GM19438 (cell line): ENCODE results near the gene IFT172.
A peak's percentile ranks its signal among the peaks of the same experiment; 100 is the strongest.
"Not testable (repeated sequence)": the region's sequence is repeated elsewhere in the genome, so short reads cannot be mapped to it uniquely, and the experiment has no call there.

Experiments
- ATAC-seq: cut with Tn5 transposase; IDR thresholded peaks from one replicate; pipeline ENCODE4 v1.9.1; 2021; ENCODE audit warnings: low read depth; ENCODE audit not compliant: unreplicated experiment

Gene IFT172, protein sequence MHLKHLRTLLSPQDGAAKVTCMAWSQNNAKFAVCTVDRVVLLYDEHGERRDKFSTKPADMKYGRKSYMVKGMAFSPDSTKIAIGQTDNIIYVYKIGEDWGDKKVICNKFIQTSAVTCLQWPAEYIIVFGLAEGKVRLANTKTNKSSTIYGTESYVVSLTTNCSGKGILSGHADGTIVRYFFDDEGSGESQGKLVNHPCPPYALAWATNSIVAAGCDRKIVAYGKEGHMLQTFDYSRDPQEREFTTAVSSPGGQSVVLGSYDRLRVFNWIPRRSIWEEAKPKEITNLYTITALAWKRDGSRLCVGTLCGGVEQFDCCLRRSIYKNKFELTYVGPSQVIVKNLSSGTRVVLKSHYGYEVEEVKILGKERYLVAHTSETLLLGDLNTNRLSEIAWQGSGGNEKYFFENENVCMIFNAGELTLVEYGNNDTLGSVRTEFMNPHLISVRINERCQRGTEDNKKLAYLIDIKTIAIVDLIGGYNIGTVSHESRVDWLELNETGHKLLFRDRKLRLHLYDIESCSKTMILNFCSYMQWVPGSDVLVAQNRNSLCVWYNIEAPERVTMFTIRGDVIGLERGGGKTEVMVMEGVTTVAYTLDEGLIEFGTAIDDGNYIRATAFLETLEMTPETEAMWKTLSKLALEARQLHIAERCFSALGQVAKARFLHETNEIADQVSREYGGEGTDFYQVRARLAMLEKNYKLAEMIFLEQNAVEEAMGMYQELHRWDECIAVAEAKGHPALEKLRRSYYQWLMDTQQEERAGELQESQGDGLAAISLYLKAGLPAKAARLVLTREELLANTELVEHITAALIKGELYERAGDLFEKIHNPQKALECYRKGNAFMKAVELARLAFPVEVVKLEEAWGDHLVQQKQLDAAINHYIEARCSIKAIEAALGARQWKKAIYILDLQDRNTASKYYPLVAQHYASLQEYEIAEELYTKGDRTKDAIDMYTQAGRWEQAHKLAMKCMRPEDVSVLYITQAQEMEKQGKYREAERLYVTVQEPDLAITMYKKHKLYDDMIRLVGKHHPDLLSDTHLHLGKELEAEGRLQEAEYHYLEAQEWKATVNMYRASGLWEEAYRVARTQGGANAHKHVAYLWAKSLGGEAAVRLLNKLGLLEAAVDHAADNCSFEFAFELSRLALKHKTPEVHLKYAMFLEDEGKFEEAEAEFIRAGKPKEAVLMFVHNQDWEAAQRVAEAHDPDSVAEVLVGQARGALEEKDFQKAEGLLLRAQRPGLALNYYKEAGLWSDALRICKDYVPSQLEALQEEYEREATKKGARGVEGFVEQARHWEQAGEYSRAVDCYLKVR (N-terminal part only)

DNA sequence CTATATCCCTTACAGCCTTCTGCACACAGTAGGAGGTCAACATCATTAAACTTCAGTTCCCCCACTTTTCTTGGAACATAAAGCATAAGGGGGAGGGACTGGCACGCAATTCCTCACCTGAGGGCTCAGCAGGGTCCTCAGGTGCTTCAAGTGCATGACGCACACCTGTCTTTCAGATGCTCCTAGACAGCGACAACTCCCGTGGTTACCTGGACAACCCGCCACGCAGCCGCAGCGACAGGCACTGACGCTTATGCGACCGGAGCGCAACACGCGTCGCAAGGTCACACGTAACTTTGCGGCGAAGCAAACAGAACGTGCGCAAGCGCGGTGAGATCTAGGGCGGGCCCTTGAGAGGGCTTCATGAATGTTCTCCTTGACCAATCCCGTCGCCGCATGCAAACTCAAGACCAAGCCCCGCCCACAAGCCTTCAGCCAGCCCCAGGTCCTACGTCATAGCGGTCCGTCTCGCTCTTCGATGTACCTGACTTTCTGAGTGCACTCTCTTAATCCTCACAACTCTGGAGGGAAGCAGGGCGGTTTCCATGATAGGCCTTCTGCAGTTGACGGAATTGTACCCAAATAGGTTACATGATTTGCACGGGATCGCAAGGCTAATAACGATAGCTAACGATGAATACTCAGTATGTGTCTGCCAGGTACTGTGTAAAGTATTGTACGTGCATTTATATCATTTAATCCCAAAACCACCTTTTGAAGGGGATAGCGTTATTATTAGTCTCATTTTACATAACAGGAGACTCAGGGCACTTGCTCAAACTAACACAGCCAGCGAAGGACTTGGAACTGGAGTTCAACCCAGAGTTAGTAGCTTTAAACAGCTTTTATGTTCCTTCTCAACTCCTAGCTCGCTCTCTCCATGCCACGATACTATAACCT, at the start of gene IFT172:
Gene IFT172 (minus strand): TSS at position 246 of the 900 bp plus-strand sequence. CDS start 90 bp downstream, at position 156.
- peak; percentile 98 for ATAC-seq

DNA sequence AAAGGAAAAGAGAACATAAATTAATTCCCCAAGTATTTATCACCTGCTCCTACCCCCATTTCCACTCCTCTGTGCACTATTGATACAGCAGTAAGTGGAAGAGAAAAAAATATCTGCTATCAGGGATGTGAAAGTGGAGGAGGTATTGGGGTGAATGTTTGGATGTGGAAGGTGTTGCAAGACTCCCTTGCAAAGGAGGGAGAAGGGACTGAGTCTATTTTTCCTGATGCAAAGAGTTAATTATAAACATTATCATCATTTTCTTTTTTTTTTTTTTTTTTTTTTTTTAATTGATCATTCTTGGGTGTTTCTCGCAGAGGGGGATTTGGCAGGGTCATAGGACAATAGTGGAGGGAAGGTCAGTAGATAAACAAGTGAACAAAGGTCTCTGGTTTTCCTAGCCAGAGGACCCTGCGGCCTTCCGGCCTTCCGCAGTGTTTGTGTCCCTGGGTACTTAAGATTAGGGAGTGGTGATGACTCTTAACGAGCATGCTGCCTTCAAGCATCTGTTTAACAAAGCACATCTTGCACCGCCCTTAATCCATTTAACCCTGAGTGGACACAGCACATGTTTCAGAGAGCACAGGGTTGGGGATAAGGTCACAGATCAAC, 49.4 kb upstream of the IFT172 start:
- ATAC-seq: not testable (repeated sequence)

DNA sequence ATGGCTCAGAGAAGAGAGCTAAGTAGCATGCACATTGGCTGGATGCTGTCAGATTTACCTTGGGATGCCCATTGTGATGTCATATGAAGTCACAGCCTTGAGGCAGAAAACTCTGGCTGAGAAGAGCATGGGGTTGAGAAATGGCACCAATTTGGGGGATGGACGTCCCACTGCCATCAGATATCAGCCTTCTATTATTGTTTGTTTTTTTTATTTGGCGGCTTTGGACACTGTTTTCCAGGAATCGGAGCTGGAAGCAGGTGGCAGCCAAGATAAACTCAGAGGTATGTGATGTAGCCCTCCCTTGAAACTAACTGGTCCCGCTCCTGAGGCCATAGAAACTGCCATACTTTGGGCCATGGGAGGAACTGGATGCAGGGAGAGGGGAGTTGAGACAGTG, 47.7 kb upstream of the IFT172 start:
- no peak for ATAC-seq

DNA sequence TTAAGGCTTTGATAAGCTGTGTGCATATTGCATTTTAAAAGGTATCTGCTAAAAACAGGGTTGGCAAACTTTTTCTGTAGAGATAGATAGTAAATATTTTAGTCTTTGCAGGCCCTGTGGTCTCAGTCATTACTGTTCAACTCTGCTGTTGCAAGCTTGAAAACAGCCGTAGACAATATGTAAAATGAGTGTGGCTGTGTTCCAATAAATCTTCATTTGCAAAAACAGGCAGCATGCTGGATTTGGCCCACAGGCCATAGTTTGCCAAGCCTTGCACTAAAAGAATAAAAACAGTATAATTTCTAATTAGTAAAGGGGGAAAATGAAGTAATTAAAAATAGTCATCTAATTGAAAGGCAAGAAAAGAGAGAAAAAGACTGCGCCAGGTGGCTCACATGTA, 42.4 kb upstream of the IFT172 start:
- no peak for ATAC-seq

DNA sequence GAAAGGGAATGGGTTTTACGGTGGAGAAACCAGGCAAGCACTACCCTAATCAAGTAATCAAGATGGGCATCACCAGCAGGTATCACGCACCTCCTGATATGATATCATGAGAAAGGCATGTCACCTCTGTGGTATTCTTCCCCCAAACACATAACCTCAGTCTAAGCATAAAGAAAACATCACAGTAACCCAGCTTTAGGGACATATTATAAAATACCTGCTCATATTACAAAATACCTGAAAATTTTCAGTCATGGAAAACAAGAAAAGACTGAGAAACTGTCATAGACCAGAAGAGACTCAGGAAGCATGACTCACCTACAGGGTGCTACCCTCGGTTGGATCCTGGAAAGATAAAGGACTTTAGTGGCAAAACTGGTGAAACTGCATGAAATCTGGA, 37.6 kb upstream of the IFT172 start:
- no peak for ATAC-seq

DNA sequence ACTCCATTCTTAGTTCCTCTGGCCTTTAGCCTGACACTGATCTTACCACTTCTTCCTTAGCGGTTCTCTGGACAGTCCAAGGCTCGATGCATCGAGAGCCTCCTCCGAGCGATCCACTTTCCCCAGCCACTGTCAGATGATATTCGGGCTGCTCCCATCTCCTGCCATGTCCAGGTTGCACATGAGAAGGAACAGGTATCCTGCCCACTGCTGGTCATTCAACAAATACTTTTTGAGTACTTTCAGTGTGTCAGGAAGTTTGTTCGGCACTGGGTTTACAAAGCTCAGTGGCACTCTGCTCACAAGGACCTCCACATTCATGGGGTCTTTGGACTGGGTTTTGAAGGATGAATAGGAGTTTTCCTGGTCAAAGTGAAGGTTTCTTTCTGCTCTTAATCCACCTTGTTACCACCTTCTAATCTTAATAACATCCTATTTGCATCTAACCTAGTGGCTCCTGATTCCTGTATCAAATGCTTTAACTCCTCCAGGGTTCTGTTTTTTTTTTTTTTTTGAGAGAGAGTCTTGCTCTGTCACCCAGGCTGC, 32.9 kb upstream of the IFT172 start:
- no peak for ATAC-seq

DNA sequence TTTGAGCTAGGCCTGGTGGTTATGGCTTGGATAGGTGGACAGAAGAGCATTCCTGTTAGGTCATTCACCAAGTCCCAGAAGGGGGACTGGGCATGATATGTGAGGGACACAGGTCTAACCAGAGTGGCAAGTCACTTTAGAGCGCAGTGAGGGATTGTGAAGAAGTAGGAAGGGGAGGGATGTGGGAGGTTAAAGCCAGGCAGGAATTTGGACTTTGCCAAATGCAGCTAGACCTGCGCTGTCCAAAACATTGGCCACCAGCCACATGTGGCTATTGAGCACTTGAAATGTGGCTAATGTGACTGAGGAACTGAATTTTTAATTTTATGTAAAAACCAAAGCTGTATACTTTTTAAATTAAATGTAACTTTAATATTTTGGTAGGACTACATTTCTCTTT, 30.8 kb upstream of the IFT172 start:
- ATAC-seq: no peak

DNA sequence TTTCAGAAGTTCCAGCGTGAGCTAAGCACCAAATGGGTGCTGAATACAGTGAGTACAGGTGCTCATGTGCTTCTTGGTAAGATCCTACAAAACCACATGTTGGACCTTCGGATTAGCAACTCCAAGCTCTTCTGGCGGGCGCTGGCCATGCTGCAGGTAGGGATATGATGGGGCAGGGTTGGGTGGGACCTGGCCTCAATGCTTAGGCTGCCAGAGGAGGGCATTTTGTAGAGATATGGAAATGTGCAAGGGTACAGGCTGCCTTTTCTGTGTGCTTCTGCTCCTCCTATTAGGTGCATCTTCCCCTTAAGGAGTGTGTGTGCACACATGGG, 29.2 kb upstream of the IFT172 start:
- ATAC-seq: no peak

DNA sequence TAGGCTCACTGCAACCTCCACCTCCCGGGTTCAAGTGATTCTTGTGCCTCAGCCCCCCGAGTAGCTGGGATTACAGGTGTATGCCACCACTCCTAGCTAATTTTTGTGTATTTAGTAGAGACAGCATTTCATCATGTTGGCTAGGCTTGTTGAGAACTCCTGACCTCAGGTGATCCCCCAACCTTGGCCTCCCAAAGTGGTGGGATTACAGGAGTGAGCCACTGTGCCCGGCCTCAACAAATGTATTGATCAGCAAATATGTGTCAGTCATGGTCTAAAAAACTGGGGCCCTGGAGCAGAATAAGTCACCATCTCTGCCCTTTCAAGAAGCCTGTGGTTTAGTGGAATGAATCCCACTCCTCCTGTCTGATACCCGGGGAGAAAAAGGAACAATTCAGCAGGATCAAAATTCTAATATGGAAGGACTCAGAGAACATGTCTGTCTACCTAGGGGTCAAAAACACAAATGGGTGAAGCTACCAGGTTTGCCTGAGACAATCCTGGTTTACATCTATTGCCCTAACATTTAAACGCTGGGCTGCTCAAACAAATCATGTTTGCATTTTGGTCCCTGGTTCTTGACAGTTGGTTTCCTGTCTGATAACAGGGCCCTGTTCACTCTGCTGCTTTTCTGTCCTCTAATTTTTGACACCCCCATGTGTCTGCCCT, 28.7 kb upstream of the IFT172 start:
- ATAC-seq: no peak

DNA sequence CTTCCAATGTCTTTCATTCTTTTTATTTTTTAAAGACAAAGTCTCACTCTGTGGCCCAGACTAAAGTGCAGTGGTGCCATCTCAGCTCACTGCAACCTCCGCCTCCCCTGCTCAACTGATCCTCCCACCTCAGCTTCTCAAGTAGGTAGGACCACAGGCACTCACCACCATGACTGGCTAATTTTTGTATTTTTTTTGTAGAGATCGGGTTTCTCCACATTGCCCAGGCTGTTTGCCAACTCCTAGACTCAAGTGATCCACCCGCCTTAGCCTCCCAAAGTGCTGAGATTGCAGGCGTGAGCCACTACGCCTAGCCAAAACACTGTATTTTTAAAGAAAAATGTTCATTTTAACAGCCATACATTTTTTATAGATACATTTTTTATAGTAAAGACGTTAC, 19.8 kb upstream of the IFT172 start:
- no peak for ATAC-seq

DNA sequence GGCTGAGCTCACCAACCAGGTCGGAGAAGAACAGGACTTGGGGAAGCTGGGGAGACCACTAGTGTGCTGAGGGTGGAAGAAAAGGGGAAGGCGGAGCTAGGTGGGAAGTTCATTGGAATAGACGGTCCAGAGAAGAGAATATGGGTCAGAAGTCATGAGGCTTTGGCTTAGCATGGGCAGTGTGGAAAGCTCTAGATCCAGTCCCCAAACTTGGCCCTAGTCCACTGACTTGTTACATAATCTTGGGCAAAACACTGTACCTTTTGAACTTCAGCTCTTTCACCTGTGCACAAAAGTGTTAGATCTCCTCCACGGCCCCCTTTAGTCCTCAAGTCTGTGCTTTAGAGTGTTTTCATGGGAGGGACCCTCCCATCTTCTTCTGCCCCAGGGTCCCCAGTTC, 17.8 kb upstream of the IFT172 start:
- ATAC-seq: no peak

DNA sequence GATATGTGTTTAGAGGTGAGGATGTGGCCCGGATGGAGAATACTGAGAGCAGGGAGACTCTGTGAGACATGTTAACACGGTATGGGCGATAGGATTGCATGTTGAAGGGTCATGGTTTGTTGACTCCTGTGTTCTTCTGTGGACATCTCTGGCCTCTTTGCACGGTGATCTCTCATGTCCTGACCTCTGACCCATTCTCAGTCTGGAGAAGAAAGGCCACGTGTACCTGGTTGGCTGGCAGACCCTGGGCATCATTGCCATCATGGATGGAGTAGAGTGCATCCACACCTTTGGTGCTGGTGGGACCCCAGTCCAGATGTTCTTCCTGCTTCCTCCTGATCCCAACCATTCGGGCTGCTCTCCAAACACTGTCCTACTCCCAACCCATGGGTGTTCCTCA, 17.0 kb upstream of the IFT172 start:
- ATAC-seq: no peak

DNA sequence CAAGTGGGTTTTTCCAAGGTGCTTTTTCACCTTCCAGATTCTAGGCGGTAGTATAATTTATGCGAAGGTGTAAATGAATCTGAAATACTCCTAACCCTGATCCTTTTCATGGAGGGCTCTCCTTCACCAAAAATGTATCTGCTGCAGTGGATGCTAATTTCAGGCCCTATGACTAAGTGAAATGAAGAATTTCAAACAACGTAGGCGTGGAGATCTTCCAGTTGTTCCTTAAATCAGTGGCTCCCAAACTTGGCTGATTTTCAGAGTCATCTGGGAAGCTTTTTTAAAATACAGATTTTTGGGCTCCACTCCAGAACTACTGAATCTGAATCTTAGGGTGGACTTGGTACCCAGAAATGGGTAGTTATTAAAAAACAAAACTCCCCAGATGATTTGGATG, 12.6 kb upstream of the IFT172 start:
- ATAC-seq: no peak

DNA sequence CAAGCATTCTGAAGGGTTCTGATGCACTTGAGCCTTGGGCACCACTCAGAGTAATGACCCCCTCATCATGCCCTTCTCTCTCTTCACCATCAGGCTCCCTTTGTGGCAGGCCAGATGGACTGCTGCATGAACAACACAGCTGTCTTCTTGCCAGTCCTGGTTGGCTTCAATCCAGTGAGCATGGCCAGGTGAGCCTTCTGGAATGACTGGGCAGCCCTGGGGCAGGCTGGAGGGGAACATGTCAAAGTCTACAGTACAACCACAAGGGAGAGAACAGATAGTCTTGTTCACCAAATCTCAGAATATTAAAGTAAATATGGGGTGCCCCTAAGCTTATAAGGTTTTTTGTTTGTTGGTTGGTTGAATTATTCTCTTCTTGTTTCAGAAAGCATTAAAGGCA, 11.5 kb upstream of the IFT172 start:
- ATAC-seq: no peak

DNA sequence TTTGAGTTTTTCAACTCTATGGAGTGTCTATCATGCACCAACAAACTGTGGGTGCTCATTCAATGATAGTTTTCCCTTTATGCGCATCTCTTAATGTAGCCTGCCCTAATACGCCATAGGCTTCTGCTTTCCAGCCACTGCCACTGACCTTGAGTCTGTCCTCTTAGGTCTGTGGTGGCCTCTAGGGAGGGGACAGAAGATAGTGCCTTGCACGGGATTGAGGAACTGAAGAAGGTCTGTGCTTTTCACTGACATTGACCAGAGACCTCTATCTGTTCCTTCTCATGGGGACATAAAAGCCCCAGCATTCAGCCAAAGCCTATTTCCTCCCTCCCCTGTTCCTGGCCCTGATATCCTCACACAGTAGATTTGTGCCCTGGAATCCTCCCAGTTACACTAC, 9.4 kb upstream of the IFT172 start:
- ATAC-seq: no peak

DNA sequence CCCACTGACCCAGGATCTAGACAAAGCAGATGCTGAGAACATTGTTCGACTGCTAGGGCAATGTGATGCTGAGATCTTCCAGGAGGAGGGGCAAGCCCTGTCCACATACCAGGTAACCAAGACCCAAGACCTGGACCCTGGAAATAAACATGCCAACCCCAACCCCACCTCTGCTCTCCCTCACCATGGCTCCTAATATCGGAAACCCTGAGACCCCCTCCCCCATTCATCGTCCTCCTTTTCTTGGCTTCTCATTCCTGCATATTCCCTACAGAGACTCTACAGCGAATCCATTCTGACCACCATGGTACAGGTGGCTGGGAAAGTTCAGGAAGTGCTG, 7.7 kb upstream of the IFT172 start:
- ATAC-seq: no peak

DNA sequence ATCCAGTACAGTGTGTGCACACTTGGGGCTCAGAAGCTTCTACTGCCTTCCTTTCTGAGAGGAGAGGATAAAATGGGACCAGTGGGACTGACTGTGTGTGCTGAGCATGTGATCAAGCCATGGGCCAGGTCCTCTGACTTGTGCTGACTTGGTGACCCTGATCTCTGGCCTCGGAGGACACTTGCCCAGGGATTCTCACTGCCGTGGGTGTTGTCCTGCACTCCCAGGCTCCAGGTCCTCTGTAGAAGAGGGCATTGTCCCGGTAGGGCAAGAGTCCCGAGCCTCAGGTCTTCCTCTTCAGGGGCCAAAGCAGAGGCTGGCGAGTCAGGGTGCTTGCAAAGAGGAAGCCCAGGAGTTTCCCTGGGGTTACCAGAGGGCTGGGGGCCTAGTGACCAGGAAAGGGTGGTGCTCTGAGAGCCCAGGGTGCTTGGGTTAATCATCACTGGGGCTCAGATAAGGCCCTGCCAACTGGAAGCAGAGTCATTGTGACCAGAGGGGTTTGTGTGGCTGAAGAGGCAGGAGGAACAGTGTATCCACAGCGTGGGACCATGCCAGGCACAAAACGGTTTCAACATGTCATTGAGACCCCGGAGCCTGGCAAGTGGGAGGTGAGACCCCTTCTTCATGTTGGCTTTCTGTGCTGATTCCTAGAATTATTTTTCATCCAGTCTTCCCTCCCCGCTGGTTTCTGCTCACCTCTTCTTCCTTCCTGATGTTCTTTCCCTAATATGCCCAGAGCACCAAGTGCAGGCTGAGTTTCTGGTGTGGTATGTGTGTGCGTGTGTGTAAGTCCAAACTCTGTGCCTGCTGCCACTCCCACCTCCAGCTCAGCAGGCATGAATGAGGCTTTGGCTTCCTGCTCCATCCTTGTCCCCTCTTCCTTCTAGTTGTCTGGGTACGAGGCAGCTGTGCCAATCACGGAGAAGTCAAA, 7.1 kb upstream of the IFT172 start, which contains the start of gene GCKR:
Gene GCKR (plus strand): TSS at position 483 of the 931 bp plus-strand sequence. CDS start 66 bp downstream, at position 549.
- no peak for ATAC-seq
